SK-N-SH (cell line): ENCODE results near the gene AUTS2.

Experiments used
- CTCF ChIP-seq: fragments of 200-600 bp; sonication (generic); IDR thresholded peaks from 2 replicates; pipeline ENCODE4 v1.6.1; 2017; ENCODE audit warnings: antibody characterized with exemption, mild to moderate bottlenecking, moderate library complexity
- POLR2AphosphoS5 ChIP-seq: IDR thresholded peaks from 2 replicates; pipeline ENCODE4 v1.6.1; 2012; ENCODE audit warnings: low read depth, low read length
- RAD21 ChIP-seq: IDR thresholded peaks from 2 replicates; pipeline ENCODE4 v1.6.1; 2012; ENCODE audit warnings: mild to moderate bottlenecking, low read length
- RCOR1 ChIP-seq: fragments of 150-350 bp; IDR thresholded peaks from 2 replicates; pipeline ENCODE4 v1.6.1; 2017; ENCODE audit warnings: antibody characterized with exemption, low read length
- REST ChIP-seq: IDR thresholded peaks from 2 replicates; pipeline ENCODE4 v1.6.1; 2012; ENCODE audit warnings: mild to moderate bottlenecking, low read depth, low read length, moderate library complexity
- SMC3 ChIP-seq: IDR thresholded peaks from 2 replicates; pipeline ENCODE4 v1.6.1; 2012; ENCODE audit warnings: low read depth, low read length, improper control_type of control experiment
- USF2 ChIP-seq: fragments of 150-350 bp; IDR thresholded peaks from 2 replicates; pipeline ENCODE4 v1.6.1; 2017; ENCODE audit warnings: antibody characterized with exemption, low read length, low read depth, borderline replicate concordance
- YY1 ChIP-seq: IDR thresholded peaks from 2 replicates; pipeline ENCODE4 v1.4.0; 2012; ENCODE audit warnings: low read depth, mild to moderate bottlenecking
- TF ChIP-seq, protein P1 (sequence below): IDR thresholded peaks from 2 replicates; pipeline ENCODE4 v1.4.0; 2012; ENCODE audit warnings: low read depth

- TF ChIP-seq, protein P1, sequence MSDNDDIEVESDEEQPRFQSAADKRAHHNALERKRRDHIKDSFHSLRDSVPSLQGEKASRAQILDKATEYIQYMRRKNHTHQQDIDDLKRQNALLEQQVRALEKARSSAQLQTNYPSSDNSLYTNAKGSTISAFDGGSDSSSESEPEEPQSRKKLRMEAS = no peak
- TF ChIP-seq REST (no peak), CTCF (no peak), YY1 (no peak), SMC3 (no peak), USF2 (no peak), RCOR1 (0 out of 2 replicates have a peak, but pooled peaks have one; percentile 31), POLR2AphosphoS5 (no peak), RAD21 (0 out of 2 replicates have a peak, but pooled peaks have one; percentile 12)
These were observed 282.6 kb downstream of the AUTS2 start for GRCh38 chr7:69880840-69881239.
